B cell (primary cell): ENCODE measurements around the gene GRIK2. TPM values are rescaled to one million over a fixed set of nuclear protein-coding genes. Genes with fewer than 3 reads are reported as not detected.

ENCODE experiments used
- ATAC-seq: fragments of 200-7000 bp; cut with Tn5 transposase; one replicate; pipeline ENCODE4 v1.10.0; 2021; ENCODE audit warnings: low read depth, mild to moderate bottlenecking, moderate number of reproducible peaks, moderate library complexity
- CTCF ChIA-PET: fragments of 350-600 bp; sonication (Branson Sonifier 250); formaldehyde crosslinking; loops from one replicate; lab custom pipeline; 2021; ENCODE audit warnings: antibody characterized with exemption, inconsistent platforms; lab: Charles Lee
- POLR2A ChIA-PET: fragments of 350-600 bp; sonication (Branson Sonifier 250); formaldehyde crosslinking; loops from one replicate; lab custom pipeline; 2021; ENCODE audit warnings: antibody characterized with exemption; lab: Charles Lee
- DNase-seq: peaks from one replicate; pipeline ENCODE4 v3.0.0; 2013
- H2AFZ ChIP-seq: 2 replicates; pipeline ENCODE4 v1.6.1; 2012; ENCODE audit warnings: mild to moderate bottlenecking, low read depth, low read length; ENCODE audit not compliant: insufficient read depth, poor library complexity, severe bottlenecking
- H3K27ac ChIP-seq, 2 donors: 1 replicate in 1 of 2; 2 replicates in 1 of 2; pipeline ENCODE4 v1.5.1; 2012 to 2013; ENCODE audit warnings: low read length in 2 of 2, mild to moderate bottlenecking in 2 of 2, moderate library complexity in 1 of 2
- H3K27me3 ChIP-seq, 4 experiments: fragments of 200-600 bp in 1 of 4; sonication (generic) in 1 of 4; replicated peaks in 1 of 4; 1 replicate in 2 of 4; 2 replicates in 2 of 4; pipeline versions ENCODE4 v1.6.1 to v1.7.0; 2013 to 2016; ENCODE audit warnings: low read length in 3 of 4, mild to moderate bottlenecking in 2 of 4, mixed read lengths in 1 of 4, moderate library complexity in 1 of 4; ENCODE audit not compliant: insufficient read depth in 4 of 4, control insufficient read depth in 3 of 4; ENCODE audit errors: control extremely low read depth in 1 of 4
- H3K36me3 ChIP-seq, 2 experiments: replicated peaks in 1 of 2; 1 replicate in 1 of 2; 2 replicates in 1 of 2; pipeline versions ENCODE4 v1.6.1 to v1.7.1; 2013; ENCODE audit warnings: low read length in 1 of 2; ENCODE audit not compliant: insufficient read depth in 2 of 2, control insufficient read depth in 1 of 2; ENCODE audit errors: control extremely low read depth in 1 of 2, extremely low read depth in 1 of 2
- H3K4me1 ChIP-seq, 2 donors: fragments of 200-600 bp in 1 of 2; sonication (generic) in 1 of 2; 1 replicate in 1 of 2; 2 replicates in 1 of 2; pipeline versions ENCODE4 v1.5.1 to v1.6.1; 2013 to 2017; ENCODE audit warnings: low read length in 2 of 2; ENCODE audit not compliant: control insufficient read depth in 2 of 2, insufficient read depth in 2 of 2
- H3K4me2 ChIP-seq: replicated peaks from 2 replicates; pipeline ENCODE3; 2012; ENCODE audit warnings: mild to moderate bottlenecking, low read depth, low read length; ENCODE audit not compliant: poor library complexity, severe bottlenecking
- H3K4me3 ChIP-seq, 5 experiments: fragments of 200-600 bp in 1 of 5; sonication (generic) in 1 of 5; 1 replicate in 3 of 5; 2 replicates in 2 of 5; pipeline versions ENCODE4 v1.5.1 to v1.7.0; 2011 to 2016; ENCODE audit warnings: low read length in 4 of 5, mild to moderate bottlenecking in 4 of 5, low read depth in 2 of 5, control low read depth in 1 of 5, moderate library complexity in 1 of 5; ENCODE audit not compliant: insufficient read depth in 1 of 5; ENCODE audit errors: control extremely low read depth in 1 of 5, extremely low read depth in 1 of 5
- H3K79me2 ChIP-seq: fragments of 200-600 bp; sonication (generic); one replicate; pipeline ENCODE4 v1.6.0; 2016; ENCODE audit warnings: low read length; ENCODE audit not compliant: control insufficient read depth, insufficient read depth
- H3K9ac ChIP-seq: fragments of 200-600 bp; sonication (generic); 2 replicates; pipeline ENCODE4 v1.6.1; 2017; ENCODE audit warnings: mild to moderate bottlenecking, low read length, moderate library complexity
- H3K9me3 ChIP-seq, 3 donors: one replicate each; pipeline versions ENCODE4 v1.6.1 to v1.7.1; 2013; ENCODE audit warnings: low read length in 2 of 3; ENCODE audit not compliant: control insufficient read depth in 2 of 3, insufficient read depth in 1 of 3; ENCODE audit errors: control extremely low read depth in 1 of 3
- H4K20me1 ChIP-seq: 2 replicates; pipeline ENCODE4 v1.6.0; 2012; ENCODE audit warnings: mild to moderate bottlenecking, low read length; ENCODE audit not compliant: insufficient read depth, control insufficient read depth, poor library complexity, severe bottlenecking
- H3K27ac Mint-ChIP-seq: one replicate; pipeline ENCODE4 v1.8.0; 2021; ENCODE audit warnings: mixed read lengths
- H3K27me3 Mint-ChIP-seq: one replicate; pipeline ENCODE4 v1.8.0; 2021; ENCODE audit warnings: mixed read lengths
- H3K4me1 Mint-ChIP-seq: one replicate; pipeline ENCODE4 v1.8.0; 2021; ENCODE audit warnings: mixed read lengths
- H3K4me3 Mint-ChIP-seq: one replicate; pipeline ENCODE4 v1.8.0; 2021; ENCODE audit warnings: mixed read lengths
- H3K9me3 Mint-ChIP-seq: one replicate; pipeline ENCODE4 v1.8.0; 2022; ENCODE audit warnings: mixed read lengths; ENCODE audit not compliant: insufficient read depth
- EZH2 ChIP-seq: IDR thresholded peaks from 2 replicates; pipeline ENCODE4 v1.6.1; 2012; ENCODE audit warnings: borderline replicate concordance, low read depth, mild to moderate bottlenecking, moderate library complexity, low read length; ENCODE audit not compliant: insufficient read depth, poor library complexity, severe bottlenecking
- WGBS: methylation state at CpG from one replicate; pipeline ENCODE4 v1.1.5; 2013; ENCODE audit warnings: missing lambda C conversion rate; ENCODE audit not compliant: insufficient coverage; 5-methylcytosine and 5-hydroxymethylcytosine counted together
- intact Hi-C: fragments of 100-400 bp; cut with micrococcal nuclease; formaldehyde crosslinking; loops from one replicate; pipeline ENCODE4 v1.10.0; 2022
- polyA plus RNA-seq: library from polyadenylated mRNA; depleted of rRNA; stranded (reverse); fragments of >200 nt; gene quantifications from 2 replicates; pipeline ENCODE4 v1.2.3, GENCODE V29; 2012
- total RNA-seq, 2 donors: library from RNA; stranded (reverse); fragments of 120-200 nt in 1 of 2; gene quantifications; 1 replicate in 1 of 2; 2 replicates in 1 of 2; pipeline versions ENCODE4 v1.2.3 to v1.2.4, GENCODE V29; 2013 to 2022
- TF ChIP-seq, protein P1 (sequence below): fragments of 200-600 bp; IDR thresholded peaks from one replicate; pipeline ENCODE4 v1.8.0; 2022; ENCODE audit warnings: antibody characterized with exemption, mild to moderate bottlenecking

The GRIK2 gene
- total and polyA plus RNA-seq, 2 donors (not counting 1 experiment from before 2014, with no cell fraction given), result not detected

DNA sequence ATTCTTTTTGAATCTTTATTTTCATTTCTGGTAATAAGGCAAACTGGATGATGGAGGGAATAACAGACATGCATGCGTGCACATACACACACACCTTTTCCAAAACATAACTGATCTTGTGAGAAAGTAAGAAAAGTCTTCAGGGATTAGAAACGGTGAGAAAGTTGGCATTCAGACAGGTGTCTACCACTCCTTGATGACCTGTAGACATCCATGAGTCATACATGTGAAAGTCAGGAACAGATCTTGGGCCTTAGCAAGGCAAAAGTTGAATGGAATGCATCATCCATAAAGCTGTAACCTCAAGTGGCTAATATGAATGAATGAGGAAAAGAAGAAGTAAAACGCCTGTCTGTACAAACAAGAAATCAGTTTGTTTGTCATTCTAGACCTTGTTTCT lies 97.3 kb downstream of the GRIK2 start:
- no peaks in the 10 kb centered on the region for H3K9me3 Mint-ChIP-seq
- no peak overlapping the region for H3K4me3 Mint-ChIP-seq
- no peak overlapping the region for H3K27ac Mint-ChIP-seq
- intact Hi-C loops, result no loop called here
- no peak overlapping the region for H3K4me3 ChIP-seq
- H3K4me1 Mint-ChIP-seq, result no peaks in the 10 kb centered on the region
- DNase-seq (no peak), ATAC-seq (no peak)
- no peaks in the 10 kb centered on the region for H4K20me1 ChIP-seq
- H3K79me2 ChIP-seq, result no peaks in the 10 kb centered on the region
- no peak overlapping the region for H3K9ac ChIP-seq
- no peaks in the 10 kb centered on the region for H3K36me3 ChIP-seq
- no peaks in the 10 kb centered on the region for H3K27me3 Mint-ChIP-seq
- H3K27me3 ChIP-seq, result no peaks in the 10 kb centered on the region
- no CpG with 5 or more reads among the region's 3 CpGs for WGBS
- H3K4me1 ChIP-seq, result no peaks in the 10 kb centered on the region
- CTCF ChIA-PET, result no interaction called here
- POLR2A ChIA-PET, result no interaction called here
- H3K4me2 ChIP-seq, result no peak overlapping the region
- no peaks in the 10 kb centered on the region for H3K9me3 ChIP-seq
- H3K27ac ChIP-seq, result no peak overlapping the region
- H2AFZ ChIP-seq, result no peak overlapping the region
- TF ChIP-seq, protein P1, sequence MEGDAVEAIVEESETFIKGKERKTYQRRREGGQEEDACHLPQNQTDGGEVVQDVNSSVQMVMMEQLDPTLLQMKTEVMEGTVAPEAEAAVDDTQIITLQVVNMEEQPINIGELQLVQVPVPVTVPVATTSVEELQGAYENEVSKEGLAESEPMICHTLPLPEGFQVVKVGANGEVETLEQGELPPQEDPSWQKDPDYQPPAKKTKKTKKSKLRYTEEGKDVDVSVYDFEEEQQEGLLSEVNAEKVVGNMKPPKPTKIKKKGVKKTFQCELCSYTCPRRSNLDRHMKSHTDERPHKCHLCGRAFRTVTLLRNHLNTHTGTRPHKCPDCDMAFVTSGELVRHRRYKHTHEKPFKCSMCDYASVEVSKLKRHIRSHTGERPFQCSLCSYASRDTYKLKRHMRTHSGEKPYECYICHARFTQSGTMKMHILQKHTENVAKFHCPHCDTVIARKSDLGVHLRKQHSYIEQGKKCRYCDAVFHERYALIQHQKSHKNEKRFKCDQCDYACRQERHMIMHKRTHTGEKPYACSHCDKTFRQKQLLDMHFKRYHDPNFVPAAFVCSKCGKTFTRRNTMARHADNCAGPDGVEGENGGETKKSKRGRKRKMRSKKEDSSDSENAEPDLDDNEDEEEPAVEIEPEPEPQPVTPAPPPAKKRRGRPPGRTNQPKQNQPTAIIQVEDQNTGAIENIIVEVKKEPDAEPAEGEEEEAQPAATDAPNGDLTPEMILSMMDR, result no peak
- no peak for TF ChIP-seq EZH2

DNA sequence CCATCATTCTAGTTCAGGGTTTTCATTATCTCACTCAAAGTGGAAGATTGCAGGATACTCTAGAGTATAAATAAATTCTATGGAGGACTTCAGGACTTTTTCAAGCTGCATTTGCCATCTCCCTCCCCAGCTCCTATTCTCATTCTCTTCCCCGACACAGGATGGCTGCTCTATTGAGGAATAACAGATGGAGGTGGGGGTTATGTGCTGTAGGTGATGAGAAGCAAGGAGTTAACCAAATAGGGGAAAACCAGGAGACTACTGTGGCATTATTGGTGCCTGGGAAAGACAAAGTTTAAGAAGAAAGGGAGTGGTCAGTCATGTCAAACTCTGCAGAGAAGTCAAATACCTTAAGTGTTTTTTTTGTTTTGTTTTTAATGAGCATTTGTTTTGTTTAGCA lies 109.3 kb downstream of the GRIK2 start:
- no peak overlapping the region for H2AFZ ChIP-seq
- no peaks in the 10 kb centered on the region for H3K27me3 Mint-ChIP-seq
- TF ChIP-seq EZH2, result no peak
- TF ChIP-seq, protein P1, result no peak
- no peaks in the 10 kb centered on the region for H4K20me1 ChIP-seq
- DNase-seq (no peak), ATAC-seq (no peak)
- H3K4me1 ChIP-seq, result no peaks in the 10 kb centered on the region
- H3K9me3 ChIP-seq, result no peaks in the 10 kb centered on the region
- no peak overlapping the region for H3K4me3 ChIP-seq
- H3K9ac ChIP-seq, result no peak overlapping the region
- no peaks in the 10 kb centered on the region for H3K27me3 ChIP-seq
- H3K4me2 ChIP-seq, result no peak overlapping the region
- no peak overlapping the region for H3K27ac ChIP-seq
- no peaks in the 10 kb centered on the region for H3K4me1 Mint-ChIP-seq
- CTCF ChIA-PET, result no interaction called here
- POLR2A ChIA-PET, result no interaction called here
- no CpG with 5 or more reads among the region's 1 CpG for WGBS
- H3K79me2 ChIP-seq, result no peaks in the 10 kb centered on the region
- no peak overlapping the region for H3K27ac Mint-ChIP-seq
- no peaks in the 10 kb centered on the region for H3K9me3 Mint-ChIP-seq
- intact Hi-C loops, result no loop called here
- H3K36me3 ChIP-seq, result no peaks in the 10 kb centered on the region
- no peak overlapping the region for H3K4me3 Mint-ChIP-seq
